ENCODE measurements around the gene MICALL1. TPM values are rescaled to one million over a fixed set of nuclear protein-coding genes. Genes with fewer than 3 reads are reported as not detected.

The MICALL1 gene, protein sequence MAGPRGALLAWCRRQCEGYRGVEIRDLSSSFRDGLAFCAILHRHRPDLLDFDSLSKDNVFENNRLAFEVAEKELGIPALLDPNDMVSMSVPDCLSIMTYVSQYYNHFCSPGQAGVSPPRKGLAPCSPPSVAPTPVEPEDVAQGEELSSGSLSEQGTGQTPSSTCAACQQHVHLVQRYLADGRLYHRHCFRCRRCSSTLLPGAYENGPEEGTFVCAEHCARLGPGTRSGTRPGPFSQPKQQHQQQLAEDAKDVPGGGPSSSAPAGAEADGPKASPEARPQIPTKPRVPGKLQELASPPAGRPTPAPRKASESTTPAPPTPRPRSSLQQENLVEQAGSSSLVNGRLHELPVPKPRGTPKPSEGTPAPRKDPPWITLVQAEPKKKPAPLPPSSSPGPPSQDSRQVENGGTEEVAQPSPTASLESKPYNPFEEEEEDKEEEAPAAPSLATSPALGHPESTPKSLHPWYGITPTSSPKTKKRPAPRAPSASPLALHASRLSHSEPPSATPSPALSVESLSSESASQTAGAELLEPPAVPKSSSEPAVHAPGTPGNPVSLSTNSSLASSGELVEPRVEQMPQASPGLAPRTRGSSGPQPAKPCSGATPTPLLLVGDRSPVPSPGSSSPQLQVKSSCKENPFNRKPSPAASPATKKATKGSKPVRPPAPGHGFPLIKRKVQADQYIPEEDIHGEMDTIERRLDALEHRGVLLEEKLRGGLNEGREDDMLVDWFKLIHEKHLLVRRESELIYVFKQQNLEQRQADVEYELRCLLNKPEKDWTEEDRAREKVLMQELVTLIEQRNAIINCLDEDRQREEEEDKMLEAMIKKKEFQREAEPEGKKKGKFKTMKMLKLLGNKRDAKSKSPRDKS
- 100 to 1,000 TPM; 124 to 150 (median 143) TPM for total RNA-seq

GRCh38 chr22:37905534-37906363 lies at the start of gene MICALL1:
Gene MICALL1, plus strand, starts transcription at chr22:37906297. Its CDS starts 126 bp downstream, at chr22:37906423.
- H3K4me3 ChIP-seq (ENCODE audit: low read depth, poor library complexity, severe bottlenecking), result peak within 1 kb of the TSS; percentile 59
- TF ChIP-seq POLR2A (IDR thresholded peaks at IDR 0.05) (no peak), CTCF (IDR thresholded peaks at IDR 0.05) (no peak)
- DNase-seq (ENCODE audit: low spot score in 2 of 2), result peak in 1 of 2 donors; percentile 92
- intact Hi-C loops (cut with DNase I; ENCODE audit: low total_unique reads), result no loop called here
- WGBS, 2 donors, result 13 to 23% methylated on average over 18 to 33 of the region's 90 CpGs

GRCh38 chr22:37860796-37861421 lies 45.2 kb upstream of the MICALL1 start:
- 79% methylated on average over 7 of the region's 7 CpGs for WGBS, 2 donors
- H3K4me3 ChIP-seq (ENCODE audit: low read depth, poor library complexity, severe bottlenecking), result no peak overlapping the region
- intact Hi-C loops (cut with DNase I; ENCODE audit: low total_unique reads), result loop anchor here (5.0 kb wide), 1 partner anchor 44 kb away; no protein-coding TSS in a partner anchor
- no peak for TF ChIP-seq CTCF (IDR thresholded peaks at IDR 0.05)
- TF ChIP-seq POLR2A (IDR thresholded peaks at IDR 0.05), result no peak
- no peak for DNase-seq (ENCODE audit: low spot score in 2 of 2)

- 80% methylated on average over 7 of the region's 7 CpGs for WGBS, 2 donors
- no peak overlapping the region for H3K4me3 ChIP-seq (ENCODE audit: low read depth, poor library complexity, severe bottlenecking)
- TF ChIP-seq CTCF (IDR thresholded peaks at IDR 0.05), result no peak
- no peak for TF ChIP-seq POLR2A (IDR thresholded peaks at IDR 0.05)
- intact Hi-C loops (cut with DNase I; ENCODE audit: low total_unique reads), result loop anchor here (5.0 kb wide), 1 partner anchor 45 kb away; no protein-coding TSS in a partner anchor
- DNase-seq (ENCODE audit: low spot score in 2 of 2), result no peak
Measured at GRCh38 chr22:37862570-37863325, 43.3 kb upstream of the MICALL1 start.

DNA sequence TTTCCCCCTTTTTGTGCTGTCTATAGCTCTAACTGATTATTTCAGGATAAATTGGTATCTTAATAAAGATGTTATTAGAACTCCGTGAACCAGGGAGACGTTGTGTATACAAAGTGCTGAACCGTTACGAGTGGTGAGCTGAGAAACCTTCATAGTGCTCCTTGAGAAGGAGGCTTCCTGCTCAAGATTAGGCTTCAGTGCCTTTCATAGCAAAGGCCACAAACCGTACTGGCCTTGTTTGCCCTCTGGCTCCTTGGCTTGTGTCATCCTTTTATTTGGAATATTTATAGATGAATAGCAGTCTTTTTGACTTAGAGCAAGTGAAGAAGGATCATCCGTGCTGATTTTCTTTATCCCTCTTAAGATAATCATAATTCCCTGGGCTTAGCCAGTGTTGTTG lies 40.6 kb upstream of the MICALL1 start:
- no peak for DNase-seq (ENCODE audit: low spot score in 2 of 2)
- no peak overlapping the region for H3K4me3 ChIP-seq (ENCODE audit: low read depth, poor library complexity, severe bottlenecking)
- 78 to 82% methylated on average over 6 of the region's 6 CpGs for WGBS, 2 donors
- TF ChIP-seq POLR2A (IDR thresholded peaks at IDR 0.05), result no peak
- TF ChIP-seq CTCF (IDR thresholded peaks at IDR 0.05), result no peak
- intact Hi-C loops (cut with DNase I; ENCODE audit: low total_unique reads), result no loop called here
